Activated T-cell treated with anti-CD3 and anti-CD28 coated beads, Interleukin-2, amount 50 U/mL, for 72 hours (primary cell): ENCODE data around the gene P2RY2. TPM values are rescaled to one million over a fixed set of nuclear protein-coding genes. Genes with fewer than 3 reads are reported as not detected.

Source experiments
- ATAC-seq, 2 donors: fragments of 150-1000 bp; cut with Tn5 transposase; replicated peaks in 1 of 2; 2 replicates each; pipeline ENCODE4 v1.10.0; 2021; ENCODE audit warnings: moderate library complexity in 2 of 2, mild to moderate bottlenecking in 1 of 2
- DNase-seq, 2 donors: peaks; one replicate each; pipeline ENCODE4 v3.0.0; 2021 to 2022; ENCODE audit warnings: mixed read lengths in 1 of 2
- H3K27ac Mint-ChIP-seq: one replicate; pipeline ENCODE4 v1.8.0; 2022; ENCODE audit warnings: mild to moderate bottlenecking, moderate library complexity, mixed read lengths
- H3K27me3 Mint-ChIP-seq: one replicate; pipeline ENCODE4 v1.8.0; 2022; ENCODE audit warnings: low read depth, mixed read lengths
- H3K36me3 Mint-ChIP-seq, 2 donors: one replicate each; pipeline ENCODE4 v1.8.0; 2022; ENCODE audit warnings: mixed read lengths in 2 of 2, mild to moderate bottlenecking in 1 of 2; ENCODE audit not compliant: insufficient read depth in 2 of 2
- H3K4me1 Mint-ChIP-seq: one replicate; pipeline ENCODE4 v1.8.0; 2022; ENCODE audit warnings: low read depth, mixed read lengths
- H3K4me3 Mint-ChIP-seq, 2 donors: one replicate each; pipeline ENCODE4 v1.8.0; 2022; ENCODE audit warnings: mild to moderate bottlenecking in 2 of 2, mixed read lengths in 2 of 2, moderate library complexity in 2 of 2
- H3K9me3 Mint-ChIP-seq, 2 donors: one replicate each; pipeline ENCODE4 v1.8.0; 2022; ENCODE audit warnings: mixed read lengths in 2 of 2
- total RNA-seq, 2 donors: library from RNA; stranded (reverse); gene quantifications; one replicate each; pipeline ENCODE4 v1.2.3, GENCODE V29; 2022

Gene P2RY2
- total RNA-seq, 2 donors from 2014 or later = not detected

- no peak for ATAC-seq
- DNase-seq = no peak
- Mint-ChIP-seq H3K36me3 (no peaks in the 10 kb centered on the region), H3K9me3 (no peaks in the 10 kb centered on the region), H3K27ac (no peak overlapping the region), H3K4me1 (no peaks in the 10 kb centered on the region), H3K4me3 (no peak overlapping the region), H3K27me3 (no peaks in the 10 kb centered on the region)
These were observed 56.8 kb downstream of the P2RY2 start for GRCh38 chr11:73274722-73275380.

GRCh38 chr11:73275381-73275750, 57.3 kb downstream of the P2RY2 start:
- Mint-ChIP-seq H3K9me3 (no peaks in the 10 kb centered on the region), H3K36me3 (no peaks in the 10 kb centered on the region), H3K27me3 (no peaks in the 10 kb centered on the region), H3K4me1 (no peaks in the 10 kb centered on the region), H3K4me3 (no peak overlapping the region), H3K27ac (no peak overlapping the region)
- DNase-seq = no peak
- ATAC-seq = no peak

GRCh38 chr11:73277467-73277866, 59.4 kb downstream of the P2RY2 start:
- H3K27ac Mint-ChIP-seq = no peak overlapping the region
- no peaks in the 10 kb centered on the region for H3K9me3 Mint-ChIP-seq
- H3K27me3 Mint-ChIP-seq = no peaks in the 10 kb centered on the region
- DNase-seq (no peak), ATAC-seq (no peak)
- H3K36me3 Mint-ChIP-seq = no peaks in the 10 kb centered on the region
- no peak overlapping the region for H3K4me3 Mint-ChIP-seq
- no peaks in the 10 kb centered on the region for H3K4me1 Mint-ChIP-seq

GRCh38 chr11:73280626-73281025, 62.5 kb downstream of the P2RY2 start:
- no peak for ATAC-seq
- no peaks in the 10 kb centered on the region for H3K9me3 Mint-ChIP-seq
- H3K27ac Mint-ChIP-seq = no peak overlapping the region
- H3K4me1 Mint-ChIP-seq = no peaks in the 10 kb centered on the region
- no peak overlapping the region for H3K4me3 Mint-ChIP-seq
- H3K36me3 Mint-ChIP-seq = no peaks in the 10 kb centered on the region
- no peaks in the 10 kb centered on the region for H3K27me3 Mint-ChIP-seq
- no peak for DNase-seq

- Mint-ChIP-seq H3K27me3 (no peaks in the 10 kb centered on the region), H3K4me1 (no peaks in the 10 kb centered on the region), H3K36me3 (no peaks in the 10 kb centered on the region), H3K4me3 (no peak overlapping the region), H3K27ac (no peak overlapping the region), H3K9me3 (no peaks in the 10 kb centered on the region)
- DNase-seq = no peak
- ATAC-seq = no peak
These were observed 63.2 kb downstream of the P2RY2 start for GRCh38 chr11:73281201-73281741.

- H3K4me3 Mint-ChIP-seq = no peak overlapping the region
- H3K27ac Mint-ChIP-seq = no peak overlapping the region
- H3K9me3 Mint-ChIP-seq = no peaks in the 10 kb centered on the region
- no peaks in the 10 kb centered on the region for H3K4me1 Mint-ChIP-seq
- no peaks in the 10 kb centered on the region for H3K27me3 Mint-ChIP-seq
- no peaks in the 10 kb centered on the region for H3K36me3 Mint-ChIP-seq
- DNase-seq (no peak), ATAC-seq (no peak)
These were observed 63.9 kb downstream of the P2RY2 start for GRCh38 chr11:73281796-73282660.

GRCh38 chr11:73283276-73284000, 65.4 kb downstream of the P2RY2 start:
- Mint-ChIP-seq H3K27me3 (no peaks in the 10 kb centered on the region), H3K9me3 (no peaks in the 10 kb centered on the region), H3K36me3 (no peaks in the 10 kb centered on the region), H3K27ac (no peak overlapping the region), H3K4me1 (peaks cover 6% of the 10 kb centered on the region), H3K4me3 (no peak overlapping the region)
- no peak for ATAC-seq
- DNase-seq = no peak

- H3K27me3 Mint-ChIP-seq = no peaks in the 10 kb centered on the region
- ATAC-seq = no peak
- no peak for DNase-seq
- H3K36me3 Mint-ChIP-seq = no peaks in the 10 kb centered on the region
- H3K27ac Mint-ChIP-seq = no peak overlapping the region
- no peaks in the 10 kb centered on the region for H3K9me3 Mint-ChIP-seq
- peaks cover 12% of the 10 kb centered on the region for H3K4me1 Mint-ChIP-seq
- H3K4me3 Mint-ChIP-seq = no peak overlapping the region
These were observed 66.0 kb downstream of the P2RY2 start for GRCh38 chr11:73284106-73284505.

GRCh38 chr11:73285721-73286120, 67.6 kb downstream of the P2RY2 start:
- no peak for ATAC-seq

More at GRCh38 chr11:73285721-73286120, 67.6 kb downstream of the P2RY2 start:
- Mint-ChIP-seq H3K27ac (no peak overlapping the region), H3K4me1 (peaks cover 15% of the 10 kb centered on the region), H3K4me3 (no peak overlapping the region), H3K27me3 (no peaks in the 10 kb centered on the region), H3K9me3 (no peaks in the 10 kb centered on the region), H3K36me3 (no peaks in the 10 kb centered on the region)
- DNase-seq = no peak

Other genes with a start within 250 kb of the P2RY2 start
- gene FCHSD2, start 76.0 kb upstream of the P2RY2 start, total RNA-seq = 10 to 100 TPM; 38.3 to 47.1 TPM
- gene P2RY6, start 54.1 kb downstream of the P2RY2 start, total RNA-seq = not detected
- gene ARHGEF17, start 90.0 kb downstream of the P2RY2 start, total RNA-seq = under 1 TPM; 0.05 to 0.07 TPM
- 10 to 100 TPM; 17.3 to 19.6 TPM for gene RELT, start 158.1 kb downstream of the P2RY2 start, total RNA-seq